VCaP (cell line): Measurements from ENCODE around the gene TPRA1.

Experiments used
- H3K27ac ChIP-seq: fragments of 450-650 bp; 2 replicates; pipeline ENCODE4 v1.5.1; 2017
- TF ChIP-seq, protein P1 (sequence below): fragments of 450-650 bp; conservative IDR thresholded peaks from 2 replicates; pipeline ENCODE4 v1.5.1; 2017; ENCODE audit warnings: mild to moderate bottlenecking, moderate library complexity

TPRA1 gene

DNA sequence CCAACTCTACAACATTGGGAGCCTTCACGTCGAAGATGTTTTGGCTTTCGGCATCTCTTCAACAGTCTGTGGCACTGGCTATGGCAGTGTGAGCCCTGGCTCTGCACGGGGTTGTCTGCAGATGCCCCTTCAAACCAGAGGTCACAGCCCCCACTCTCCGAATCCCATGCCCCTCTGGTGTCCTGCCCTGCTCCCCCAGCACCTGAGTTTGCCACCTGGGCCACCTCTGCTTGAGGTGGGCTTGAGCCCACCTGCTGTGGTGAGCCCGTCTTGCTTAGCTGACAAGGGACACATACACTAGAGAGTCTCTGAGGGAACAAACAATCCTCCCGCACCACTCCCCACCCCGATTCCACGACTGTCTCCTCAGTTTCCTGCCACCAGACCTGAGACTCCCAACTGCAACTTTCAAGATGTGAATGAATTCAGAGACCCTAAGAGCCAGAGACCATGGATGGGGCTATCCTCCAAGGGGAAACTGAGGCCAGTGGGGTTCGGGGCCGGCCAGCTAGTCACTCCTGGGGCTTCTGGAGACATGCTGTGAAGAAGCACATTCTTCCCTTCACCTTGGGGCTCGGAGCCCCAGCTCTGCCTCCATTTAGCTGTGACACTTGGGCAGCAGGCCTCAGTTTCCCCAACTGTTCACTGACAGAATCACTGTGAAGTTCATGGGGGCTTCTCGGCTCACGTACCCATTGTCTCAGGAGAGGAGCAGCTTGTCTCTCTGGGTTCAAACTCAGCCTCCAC is 44.6 kb downstream of the TPRA1 start:
- H3K27ac ChIP-seq = no peak overlapping the region
- TF ChIP-seq, protein P1, sequence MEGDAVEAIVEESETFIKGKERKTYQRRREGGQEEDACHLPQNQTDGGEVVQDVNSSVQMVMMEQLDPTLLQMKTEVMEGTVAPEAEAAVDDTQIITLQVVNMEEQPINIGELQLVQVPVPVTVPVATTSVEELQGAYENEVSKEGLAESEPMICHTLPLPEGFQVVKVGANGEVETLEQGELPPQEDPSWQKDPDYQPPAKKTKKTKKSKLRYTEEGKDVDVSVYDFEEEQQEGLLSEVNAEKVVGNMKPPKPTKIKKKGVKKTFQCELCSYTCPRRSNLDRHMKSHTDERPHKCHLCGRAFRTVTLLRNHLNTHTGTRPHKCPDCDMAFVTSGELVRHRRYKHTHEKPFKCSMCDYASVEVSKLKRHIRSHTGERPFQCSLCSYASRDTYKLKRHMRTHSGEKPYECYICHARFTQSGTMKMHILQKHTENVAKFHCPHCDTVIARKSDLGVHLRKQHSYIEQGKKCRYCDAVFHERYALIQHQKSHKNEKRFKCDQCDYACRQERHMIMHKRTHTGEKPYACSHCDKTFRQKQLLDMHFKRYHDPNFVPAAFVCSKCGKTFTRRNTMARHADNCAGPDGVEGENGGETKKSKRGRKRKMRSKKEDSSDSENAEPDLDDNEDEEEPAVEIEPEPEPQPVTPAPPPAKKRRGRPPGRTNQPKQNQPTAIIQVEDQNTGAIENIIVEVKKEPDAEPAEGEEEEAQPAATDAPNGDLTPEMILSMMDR = no peak

DNA sequence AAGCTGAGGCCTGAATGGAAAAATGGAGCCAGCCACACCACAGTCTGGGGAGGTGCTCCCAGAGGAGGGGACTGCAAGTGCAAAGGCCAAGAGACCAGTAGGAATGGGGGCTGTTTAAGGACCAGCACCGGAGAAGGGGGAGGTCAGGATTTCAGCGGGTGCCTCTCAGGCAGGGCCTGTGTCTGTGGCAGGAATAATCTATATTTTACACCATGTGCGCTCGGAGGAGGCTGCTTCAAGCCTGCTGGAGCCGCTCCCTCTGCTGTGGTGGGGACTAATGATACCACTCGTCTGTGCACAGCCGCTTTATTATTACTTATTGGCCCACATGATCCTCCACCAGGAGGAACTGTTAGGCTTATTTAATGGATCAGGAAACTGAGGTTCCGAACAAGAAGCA is 45.3 kb downstream of the TPRA1 start:
- no peak overlapping the region for H3K27ac ChIP-seq
- TF ChIP-seq, protein P1 = no peak

DNA sequence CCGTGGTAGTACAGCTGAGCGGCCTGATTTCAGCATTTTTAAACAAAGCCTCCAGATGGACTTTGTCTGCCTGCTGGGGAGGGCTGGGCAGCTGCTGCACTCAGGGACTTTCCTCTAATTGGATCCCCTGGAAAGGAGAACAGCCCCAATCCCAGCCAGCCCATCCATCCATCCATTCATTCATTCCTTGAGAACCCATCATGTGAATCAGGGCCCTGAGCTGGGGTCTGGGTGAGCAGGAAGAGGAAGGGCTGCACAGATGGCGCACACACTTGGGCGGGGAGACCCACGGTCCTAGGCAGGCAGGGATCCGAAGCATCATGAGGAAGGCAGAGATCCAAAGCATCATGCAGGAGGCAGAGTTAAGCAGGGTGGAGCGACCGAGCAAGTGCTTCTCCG is 45.7 kb downstream of the TPRA1 start:
- TF ChIP-seq, protein P1 = no peak
- H3K27ac ChIP-seq = no peak overlapping the region

GRCh38 chr3:127544192-127544802 is 46.2 kb downstream of the TPRA1 start:
- TF ChIP-seq, protein P1 = peak; percentile 86
- peak overlapping the region; percentile 73 for H3K27ac ChIP-seq

DNA sequence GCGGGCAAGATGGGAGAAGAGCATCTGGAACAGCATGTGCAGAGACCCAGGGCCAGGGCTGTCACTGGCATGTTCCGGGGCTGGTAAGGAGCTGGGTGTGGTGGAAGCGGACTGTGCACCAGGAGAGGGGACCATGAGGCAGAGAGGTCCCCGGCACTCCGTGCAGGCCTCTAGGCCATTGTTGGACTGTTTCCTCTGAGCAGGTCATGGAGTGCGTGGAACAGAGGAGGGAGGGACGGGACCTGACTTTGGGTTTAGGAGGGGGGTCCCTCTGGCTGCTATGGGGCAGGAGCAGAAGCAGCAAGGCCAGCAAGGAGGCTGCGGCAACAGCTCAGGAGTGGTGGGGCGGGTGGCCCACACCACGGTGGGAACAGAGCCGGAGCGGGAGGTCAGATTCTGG is 47.1 kb downstream of the TPRA1 start:
- TF ChIP-seq, protein P1 = no peak
- H3K27ac ChIP-seq = peak overlapping the region; percentile 73

- TF ChIP-seq, protein P1 = no peak
- H3K27ac ChIP-seq = peak overlapping the region; percentile 73
Observed at GRCh38 chr3:127542441-127542952, 48.0 kb downstream of the TPRA1 start.

DNA sequence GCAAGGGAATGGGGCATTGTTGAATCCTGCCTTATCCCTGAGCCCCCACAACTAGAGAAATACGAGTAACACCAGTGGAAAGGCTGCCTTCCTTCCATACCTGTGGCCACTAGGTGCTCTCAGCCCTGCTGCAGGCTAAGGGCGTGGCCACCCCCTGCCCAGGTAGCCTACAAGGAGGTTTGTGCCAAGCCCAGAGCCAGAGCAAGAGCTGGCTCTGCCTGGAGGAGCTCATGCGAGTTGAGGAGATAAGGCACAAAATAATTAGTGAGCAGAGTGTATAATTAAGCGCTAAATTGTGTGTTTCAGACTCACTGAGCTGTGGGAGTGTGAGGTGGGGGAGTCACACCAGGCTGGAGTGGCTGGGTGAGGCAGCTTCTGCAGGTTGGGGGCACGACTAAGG is 49.2 kb downstream of the TPRA1 start:
- H3K27ac ChIP-seq = peak overlapping the region; percentile 73; the same call in 1 of the 2 replicates
- TF ChIP-seq, protein P1 = no peak; the same call in 1 of the 2 replicates
